Keratinocyte (primary cell): ENCODE data around the gene EMP3. TPM values are rescaled to one million over a fixed set of nuclear protein-coding genes. Genes with fewer than 3 reads are reported as not detected.
A peak's percentile ranks its signal among the peaks of the same experiment; 100 is the strongest.

ENCODE experiments used
- DNase-seq: peaks from one replicate; pipeline ENCODE4 v3.0.0-alpha.2; 2011; ENCODE audit warnings: low read depth, missing footprints, low spot score
- FAIRE-seq: peaks from 2 replicates; lab custom pipeline; 2011; peaks lifted over from hg19 to GRCh38; lab: Jason Lieb, UNC
- H2AFZ ChIP-seq: 2 replicates; pipeline ENCODE4 v1.6.0; 2012; ENCODE audit warnings: low read length, control low read depth, inconsistent platforms; ENCODE audit not compliant: control insufficient read depth
- H3K27ac ChIP-seq: 2 replicates; pipeline ENCODE4 v1.5.1; 2011; ENCODE audit warnings: low read length; ENCODE audit not compliant: control insufficient read depth, insufficient read depth
- H3K27me3 ChIP-seq: 3 replicates; pipeline ENCODE4 v1.6.0; 2011; ENCODE audit warnings: low read length; ENCODE audit not compliant: control insufficient read depth, insufficient read depth; ENCODE audit errors: extremely low read depth
- H3K36me3 ChIP-seq, 2 experiments: 2 replicates in 1 of 2; 3 replicates in 1 of 2; pipeline ENCODE4 v1.5.1; 2011; ENCODE audit warnings: low read length in 2 of 2, mild to moderate bottlenecking in 1 of 2; ENCODE audit not compliant: control insufficient read depth in 2 of 2, insufficient read depth in 2 of 2; ENCODE audit errors: extremely low read depth in 1 of 2
- H3K4me1 ChIP-seq: 3 replicates; pipeline ENCODE4 v1.5.1; 2011; ENCODE audit warnings: low read length; ENCODE audit not compliant: control insufficient read depth, insufficient read depth; ENCODE audit errors: extremely low read depth
- H3K4me2 ChIP-seq: 3 replicates; pipeline ENCODE4 v1.6.0; 2011; ENCODE audit warnings: low read depth, low read length; ENCODE audit not compliant: control insufficient read depth, insufficient read depth; ENCODE audit errors: extremely low read depth
- H3K4me3 ChIP-seq, 3 experiments: fragments of 200-600 bp in 1 of 3; sonication (generic) in 1 of 3; 2 replicates in 2 of 3; 3 replicates in 1 of 3; pipeline ENCODE4 v1.5.1; 2011 to 2016; ENCODE audit warnings: low read length in 3 of 3, mild to moderate bottlenecking in 3 of 3, control low read depth in 2 of 3, inconsistent platforms in 1 of 3, low read depth in 1 of 3, mixed read lengths in 1 of 3, mixed run types in 1 of 3, moderate library complexity in 1 of 3; ENCODE audit not compliant: control insufficient read depth in 2 of 3, insufficient read depth in 2 of 3; ENCODE audit errors: extremely low read depth in 1 of 3
- H3K79me2 ChIP-seq: 2 replicates; pipeline ENCODE4 v1.6.0; 2012; ENCODE audit warnings: low read length; ENCODE audit not compliant: control insufficient read depth, insufficient read depth
- H3K9ac ChIP-seq: 3 replicates; pipeline ENCODE4 v1.6.0; 2011; ENCODE audit warnings: low read length; ENCODE audit not compliant: control insufficient read depth, insufficient read depth; ENCODE audit errors: extremely low read depth
- H3K9me1 ChIP-seq: 3 replicates; pipeline ENCODE4 v1.6.0; 2011; ENCODE audit warnings: low read length; ENCODE audit not compliant: control insufficient read depth, insufficient read depth; ENCODE audit errors: extremely low read depth
- H3K9me3 ChIP-seq: 2 replicates; pipeline ENCODE4 v1.5.1; 2012; ENCODE audit warnings: low read depth, low read length; ENCODE audit not compliant: control insufficient read depth
- H4K20me1 ChIP-seq: 3 replicates; pipeline ENCODE4 v1.6.0; 2011; ENCODE audit warnings: low read length; ENCODE audit not compliant: control insufficient read depth, insufficient read depth; ENCODE audit errors: extremely low read depth
- EZH2 ChIP-seq: IDR thresholded peaks from one replicate; pipeline ENCODE4 v1.6.1; 2012; ENCODE audit warnings: inconsistent platforms, mild to moderate bottlenecking, low read length, moderate library complexity
- dilution Hi-C: fragments of 300-500 bp; cut with MboI; formaldehyde crosslinking; loops from one replicate; pipeline ENCODE4 v1.7.0; 2020; ENCODE audit warnings: low sequenced_read_pairs; ENCODE audit not compliant: extremely low pct_ligation_motif_present
- polyA plus RNA-seq, 5 experiments: library from polyadenylated mRNA; depleted of rRNA in 3 of 5; stranded (reverse) in 3 of 5; stranded (forward) in 1 of 5; unstranded in 1 of 5; fragments of >200 nt; gene quantifications; 1 replicate in 1 of 5; 2 replicates in 3 of 5; 3 replicates in 1 of 5; pipeline versions ENCODE4 v1.2.1 to v1.2.3, GENCODE V29; 2011 to 2012; ENCODE audit warnings: missing spikeins in 2 of 5, low read depth in 1 of 5, low replicate concordance in 1 of 5
- TF ChIP-seq, protein P1 (sequence below), 3 experiments: IDR thresholded peaks in 1 of 3; conservative IDR thresholded peaks in 1 of 3; optimal IDR thresholded peaks in 1 of 3; 2 replicates in 2 of 3; 3 replicates in 1 of 3; pipeline versions ENCODE3 to v1.5.1; 2011; ENCODE audit warnings: low read length in 3 of 3, mild to moderate bottlenecking in 3 of 3, moderate library complexity in 2 of 3, control low read depth in 1 of 3, inconsistent platforms in 1 of 3; ENCODE audit not compliant: insufficient read depth in 2 of 3; ENCODE audit errors: extremely low read depth in 1 of 3

The EMP3 gene
- polyA plus RNA-seq, 1 donor (not counting 4 experiments of a cell fraction or from before 2014, with no cell fraction given), result 177 TPM

DNA sequence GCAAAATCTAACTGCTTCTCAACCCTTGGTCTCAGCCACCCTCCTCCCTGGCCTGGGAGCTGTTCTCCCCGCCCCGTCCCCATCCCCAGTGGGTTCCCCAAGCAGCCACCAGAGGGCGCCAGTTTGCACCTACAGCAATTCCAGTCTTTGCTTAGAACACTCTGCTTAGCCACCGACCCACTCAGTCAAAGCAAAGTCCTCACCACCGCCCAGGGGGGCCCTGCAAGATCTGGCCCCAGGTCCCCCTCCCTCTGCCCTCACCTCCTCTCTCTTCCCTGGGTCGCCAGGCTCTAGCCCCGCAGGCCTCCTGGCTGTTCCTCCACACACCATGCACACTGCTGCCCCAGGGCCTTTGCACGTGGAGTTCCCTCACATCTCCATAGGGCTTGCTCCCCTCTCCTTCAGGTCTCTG, 26.0 kb downstream of the EMP3 start:
- Histone ChIP-seq H3K27ac (no peak overlapping the region), H3K4me2 (no peak overlapping the region), H3K4me3 (no peak overlapping the region), H3K9ac (no peak overlapping the region), H2AFZ (no peak overlapping the region), H3K27me3 (no peaks in the 10 kb centered on the region), H3K4me1 (no peaks in the 10 kb centered on the region), H3K79me2 (no peaks in the 10 kb centered on the region), H3K9me3 (no peaks in the 10 kb centered on the region), H3K9me1 (no peaks in the 10 kb centered on the region), H3K36me3 (no peaks in the 10 kb centered on the region), H4K20me1 (no peaks in the 10 kb centered on the region)
- FAIRE-seq (no peak), DNase-seq (no peak)
- no peak for TF ChIP-seq EZH2
- TF ChIP-seq, protein P1, sequence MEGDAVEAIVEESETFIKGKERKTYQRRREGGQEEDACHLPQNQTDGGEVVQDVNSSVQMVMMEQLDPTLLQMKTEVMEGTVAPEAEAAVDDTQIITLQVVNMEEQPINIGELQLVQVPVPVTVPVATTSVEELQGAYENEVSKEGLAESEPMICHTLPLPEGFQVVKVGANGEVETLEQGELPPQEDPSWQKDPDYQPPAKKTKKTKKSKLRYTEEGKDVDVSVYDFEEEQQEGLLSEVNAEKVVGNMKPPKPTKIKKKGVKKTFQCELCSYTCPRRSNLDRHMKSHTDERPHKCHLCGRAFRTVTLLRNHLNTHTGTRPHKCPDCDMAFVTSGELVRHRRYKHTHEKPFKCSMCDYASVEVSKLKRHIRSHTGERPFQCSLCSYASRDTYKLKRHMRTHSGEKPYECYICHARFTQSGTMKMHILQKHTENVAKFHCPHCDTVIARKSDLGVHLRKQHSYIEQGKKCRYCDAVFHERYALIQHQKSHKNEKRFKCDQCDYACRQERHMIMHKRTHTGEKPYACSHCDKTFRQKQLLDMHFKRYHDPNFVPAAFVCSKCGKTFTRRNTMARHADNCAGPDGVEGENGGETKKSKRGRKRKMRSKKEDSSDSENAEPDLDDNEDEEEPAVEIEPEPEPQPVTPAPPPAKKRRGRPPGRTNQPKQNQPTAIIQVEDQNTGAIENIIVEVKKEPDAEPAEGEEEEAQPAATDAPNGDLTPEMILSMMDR (optimal IDR thresholded peaks at IDR 0.05 in 1 of 3, IDR thresholded peaks at IDR 0.05 in 1 of 3, conservative IDR thresholded peaks at IDR 0.05 in 1 of 3; ENCODE audit: extremely low read depth in 1 of 3, insufficient read depth in 2 of 3, low read length in 3 of 3), result peak; percentile 77 to 92 (median 91)
- dilution Hi-C loops, result no loop called here

DNA sequence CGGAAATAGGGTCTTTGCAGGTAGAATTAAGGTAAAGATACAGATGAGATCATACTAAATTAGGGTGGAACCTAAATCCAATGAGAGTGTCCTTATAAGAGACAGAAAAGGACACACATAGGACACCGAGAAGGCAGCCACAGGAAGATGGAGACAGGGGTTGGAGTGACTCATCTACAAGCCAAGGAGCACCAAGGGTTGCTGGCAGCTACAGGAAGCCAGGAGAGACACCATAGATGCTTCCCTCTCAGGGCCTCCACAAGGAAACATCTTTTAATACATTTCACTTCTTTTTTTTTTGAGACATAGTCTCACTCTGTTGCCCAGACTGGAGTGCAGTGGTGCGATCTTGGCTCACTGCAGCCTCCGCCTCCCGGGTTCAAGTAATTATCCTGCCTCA, 28.3 kb downstream of the EMP3 start:
- Histone ChIP-seq H3K36me3 (no peaks in the 10 kb centered on the region), H3K79me2 (no peaks in the 10 kb centered on the region), H2AFZ (no peak overlapping the region), H3K4me2 (no peak overlapping the region), H3K9me1 (no peaks in the 10 kb centered on the region), H3K9ac (no peak overlapping the region), H3K4me3 (no peak overlapping the region), H3K9me3 (no peaks in the 10 kb centered on the region), H3K27ac (no peak overlapping the region), H4K20me1 (no peaks in the 10 kb centered on the region), H3K27me3 (no peaks in the 10 kb centered on the region), H3K4me1 (no peaks in the 10 kb centered on the region)
- DNase-seq (no peak), FAIRE-seq (no peak)
- dilution Hi-C loops, result no loop called here
- TF ChIP-seq, protein P1 (optimal IDR thresholded peaks at IDR 0.05 in 1 of 3, IDR thresholded peaks at IDR 0.05 in 1 of 3, conservative IDR thresholded peaks at IDR 0.05 in 1 of 3; ENCODE audit: extremely low read depth in 1 of 3, insufficient read depth in 2 of 3, low read length in 3 of 3), result no peak
- no peak for TF ChIP-seq EZH2
